Heart right ventricle (tissue), 16 donors: ENCODE results near the gene POM121. TPM values are rescaled to one million over a fixed set of nuclear protein-coding genes. Genes with fewer than 3 reads are reported as not detected.
A peak's percentile ranks its signal among the peaks of the same experiment; 100 is the strongest.
"Not testable (repeated sequence)": the region's sequence is repeated elsewhere in the genome, so short reads cannot be mapped to it uniquely, and the experiment has no call there.

ENCODE experiments used
- ATAC-seq, 8 donors: fragments of 200-7000 bp; cut with Tn5 transposase; one replicate each; pipeline ENCODE4 v1.9.1; 2020; ENCODE audit warnings: mild to moderate bottlenecking in 8 of 8, moderate library complexity in 8 of 8, moderate number of reproducible peaks in 1 of 8
- DNase-seq, 2 donors: peaks; one replicate each; pipeline ENCODE4 v3.0.0-alpha.2; 2020
- H3K27ac ChIP-seq, 10 donors: fragments of 200-600 bp; sonication (generic) in 2 of 10; one replicate each; pipeline versions ENCODE4 v1.5.0 to v1.8.0; 2020 to 2022; ENCODE audit warnings: mild to moderate bottlenecking in 3 of 10
- H3K27me3 ChIP-seq, 7 donors: fragments of 200-600 bp; one replicate each; pipeline ENCODE4 v1.8.0; 2021 to 2022; ENCODE audit warnings: mild to moderate bottlenecking in 2 of 7
- H3K36me3 ChIP-seq, 9 donors: fragments of 200-600 bp; sonication (generic) in 1 of 9; one replicate each; pipeline versions ENCODE4 v1.5.0 to v1.8.0; 2020 to 2022; ENCODE audit warnings: mild to moderate bottlenecking in 2 of 9
- H3K4me1 ChIP-seq, 9 donors: fragments of 200-600 bp; sonication (generic) in 1 of 9; one replicate each; pipeline versions ENCODE4 v1.5.0 to v1.8.0; 2020 to 2022; ENCODE audit warnings: mild to moderate bottlenecking in 4 of 9
- H3K4me3 ChIP-seq, 10 donors: fragments of 200-600 bp; sonication (generic) in 2 of 10; one replicate each; pipeline versions ENCODE4 v1.5.0 to v1.8.0; 2020 to 2022; ENCODE audit warnings: mild to moderate bottlenecking in 7 of 10, moderate library complexity in 2 of 10
- H3K9me3 ChIP-seq, 11 donors: fragments of 200-600 bp in 10 of 11; sonication (generic) in 2 of 11; one replicate each; pipeline versions ENCODE4 v1.5.0 to v1.8.0; 2013 to 2022; ENCODE audit warnings: mild to moderate bottlenecking in 2 of 11, control low read depth in 1 of 11, moderate library complexity in 1 of 11
- WGBS, 2 donors: extraction: QIAGEN DNeasy Blood & Tissue Kit; methylation state at CpG; one replicate each; pipeline ENCODE4 v1.1.7; 2013; ENCODE audit warnings: inconsistent platforms in 1 of 2; 5-methylcytosine and 5-hydroxymethylcytosine counted together
- intact Hi-C, 10 donors: fragments of 100-400 bp; cut with DNase I; formaldehyde crosslinking; loops; one replicate each; pipeline versions ENCODE4 v1.11.1 to v1.14.2; 2022
- polyA plus RNA-seq, 2 donors: library from polyadenylated mRNA; stranded (reverse); fragments of 200-250 nt; gene quantifications; one replicate each; pipeline ENCODE4 v1.2.3, GENCODE V29; 2013
- total RNA-seq, 10 donors: library from RNA; stranded (reverse); fragmentation: NEBNext Ultra II Directional in 3 of 10; extraction: Animal tissue kit (Norgen Biotek cat#: 25700) in 3 of 10; gene quantifications; one replicate each; pipeline versions ENCODE4 v1.2.1 to v1.2.4, GENCODE V29; 2021 to 2023
- donor health status: Arrhythmogenic right ventricular cardiomyopathy.
- donor health status: ischemic (EF 13 %, LVEDD 7.1; RV severe dilation, severe dysfunction).
- donor health status: healthy with polysubstance abuse.
- donor health status: DM: no; HTN: yes; CAD: no.
- donor health status: DM: no; HTN: no; CAD: no.
- donor health status: ischemic (EF 25% LVEDD 6.9; RV normal size, moderate dysfunction).
- donor health status: ischemic (EF 25% LVEDD 5.7; RV mildly dilated, moderate dysfunction).
- donor health status: healthy.
- donor health status: DM: yes; HTN: yes; CAD: no.
- donor health status: Ischemic cardiomyopathy.
- donor health status: ischemic (EF 35%, LVEDD 5.7; RV mildly dilated, moderate dysfunction).
- donor health status: nonischemic (EF 11% LVEDD 7.7; RV severe dilation, severe dysfunction).
- donor health status: DM: yes; HTN: yes; CAD: no.
- donor health status: PGD.
- donor health status: ischemic (EF 29% LVEDD 5.4; RV normal size, mild dysfunction).
- donor health status: nonischemic (EF 23%, LVEDD 6.1; RV moderate dilation, normal function).

POM121 gene
- total and polyA plus RNA-seq, 12 donors: 8.1 to 23.5 (median 17.8) TPM

DNA sequence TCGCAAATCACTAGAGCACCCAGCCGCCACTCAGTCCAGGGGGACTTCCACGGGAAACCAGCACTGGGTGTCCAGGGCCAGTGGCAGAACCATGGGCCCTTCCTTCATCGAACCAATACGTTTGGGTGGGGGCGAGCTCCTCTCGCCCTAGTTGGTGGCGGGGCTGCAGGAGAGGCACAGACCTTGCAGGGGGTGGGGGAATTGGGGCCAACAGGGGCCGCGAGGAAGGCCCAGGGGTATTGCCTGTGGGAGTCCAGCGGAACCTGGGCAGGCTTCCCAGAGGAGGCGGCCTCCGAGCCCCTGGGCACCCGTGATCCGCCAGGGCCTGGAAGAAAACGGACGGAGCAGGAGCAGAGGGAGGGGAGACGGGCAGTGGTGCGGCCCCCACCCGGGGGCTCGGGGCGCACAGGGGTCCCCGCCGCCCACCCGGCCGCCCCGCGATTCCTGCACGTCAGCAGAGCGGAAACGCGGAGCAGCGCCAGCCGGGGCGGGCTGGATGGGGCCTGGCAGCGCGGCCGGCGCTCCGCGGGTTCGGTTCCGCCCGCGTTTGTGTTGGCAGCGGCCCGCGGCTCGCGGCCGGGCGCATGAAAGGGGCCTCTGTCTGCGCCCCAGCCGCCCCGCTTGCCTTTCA, 50.9 kb downstream of the POM121 start:
- H3K27ac ChIP-seq, H3K36me3 ChIP-seq, H3K4me1 ChIP-seq, H3K4me3 ChIP-seq, H3K27me3 ChIP-seq, H3K9me3 ChIP-seq, intact Hi-C loops: not testable (repeated sequence)
- DNase-seq (peak in 1 of 2 donors; percentile 13), ATAC-seq (peak in 3 of 8 donors; percentile 19 to 28 (median 27))
- WGBS, 2 donors: 83 to 91% methylated on average over 12 of the region's 55 CpGs

DNA sequence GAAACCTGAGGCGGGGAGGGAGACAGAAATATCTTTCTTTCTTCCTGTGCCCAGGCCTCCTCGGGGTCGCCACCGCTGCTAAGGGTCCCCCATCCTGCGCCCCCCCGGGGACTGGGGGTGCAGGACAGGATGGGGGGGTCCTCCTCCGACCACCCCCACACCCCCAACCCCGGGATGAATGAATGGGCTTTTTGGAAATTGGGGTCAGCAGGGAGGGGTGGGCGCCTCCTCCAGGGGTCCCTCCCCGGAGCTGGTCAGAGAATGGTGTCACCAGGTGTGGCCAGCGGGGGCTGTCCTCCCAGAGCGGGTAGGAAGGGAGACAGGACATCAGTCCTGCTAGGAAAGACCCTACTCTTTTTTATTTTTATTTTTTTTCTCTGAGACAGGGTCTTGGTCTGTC, 51.5 kb downstream of the POM121 start:
- H3K27ac ChIP-seq, H3K9me3 ChIP-seq, H3K27me3 ChIP-seq, DNase-seq, H3K4me3 ChIP-seq, intact Hi-C loops, H3K4me1 ChIP-seq, ATAC-seq, H3K36me3 ChIP-seq: not testable (repeated sequence)
- 98 to 100% methylated on average over 2 to 4 of the region's 12 CpGs for WGBS, 2 donors

DNA sequence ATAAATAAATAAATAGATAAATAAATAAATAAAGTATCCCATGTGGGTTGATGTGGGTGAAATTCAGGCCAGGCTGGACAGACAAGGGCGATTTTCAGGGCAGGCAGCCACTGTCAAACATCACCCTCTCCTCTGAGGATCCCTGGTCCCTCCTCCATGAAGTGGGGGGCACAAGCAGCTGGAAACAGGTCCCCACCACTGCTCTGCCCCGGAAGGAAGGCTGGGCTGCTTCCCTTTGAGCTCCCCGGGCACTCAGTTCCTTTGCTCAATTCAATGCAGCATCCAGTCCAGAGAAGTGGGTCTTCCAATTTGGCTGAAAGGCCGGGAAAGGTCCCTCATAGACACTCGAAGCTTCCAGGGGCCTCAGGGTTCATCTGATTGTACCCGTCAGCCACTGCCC, 55.5 kb downstream of the POM121 start:
- DNase-seq, ATAC-seq, H3K27me3 ChIP-seq, intact Hi-C loops, H3K9me3 ChIP-seq, H3K36me3 ChIP-seq, H3K27ac ChIP-seq, H3K4me3 ChIP-seq, H3K4me1 ChIP-seq: not testable (repeated sequence)
- WGBS, 2 donors: 88 to 92% methylated on average over 2 of the region's 6 CpGs

DNA sequence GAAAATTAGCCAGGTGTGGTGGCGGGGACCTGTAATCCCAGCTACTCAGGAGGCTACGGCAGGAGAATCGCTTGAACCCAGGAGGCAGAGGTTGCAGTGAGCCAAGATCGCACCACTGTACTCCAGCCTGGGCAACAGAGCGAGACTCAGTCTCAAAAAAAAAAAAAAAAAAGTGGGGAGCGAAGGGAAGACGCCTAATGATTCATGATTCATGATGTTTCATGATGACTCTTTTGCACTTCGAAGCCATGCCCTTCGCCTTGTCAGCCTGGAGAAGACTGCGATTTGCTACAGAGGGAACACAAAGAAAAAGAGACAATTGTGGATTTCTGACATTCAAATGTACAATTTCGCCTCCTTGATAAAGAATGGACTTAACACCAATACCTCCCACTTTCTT, 57.2 kb downstream of the POM121 start:
- H3K36me3 ChIP-seq, intact Hi-C loops, H3K4me1 ChIP-seq, H3K4me3 ChIP-seq, ATAC-seq, DNase-seq, H3K27me3 ChIP-seq, H3K9me3 ChIP-seq, H3K27ac ChIP-seq: not testable (repeated sequence)
- 80% methylated on average over 1 of the region's 11 CpGs; no CpG with 5 or more reads in 1 of the 2 donors for WGBS, 2 donors

DNA sequence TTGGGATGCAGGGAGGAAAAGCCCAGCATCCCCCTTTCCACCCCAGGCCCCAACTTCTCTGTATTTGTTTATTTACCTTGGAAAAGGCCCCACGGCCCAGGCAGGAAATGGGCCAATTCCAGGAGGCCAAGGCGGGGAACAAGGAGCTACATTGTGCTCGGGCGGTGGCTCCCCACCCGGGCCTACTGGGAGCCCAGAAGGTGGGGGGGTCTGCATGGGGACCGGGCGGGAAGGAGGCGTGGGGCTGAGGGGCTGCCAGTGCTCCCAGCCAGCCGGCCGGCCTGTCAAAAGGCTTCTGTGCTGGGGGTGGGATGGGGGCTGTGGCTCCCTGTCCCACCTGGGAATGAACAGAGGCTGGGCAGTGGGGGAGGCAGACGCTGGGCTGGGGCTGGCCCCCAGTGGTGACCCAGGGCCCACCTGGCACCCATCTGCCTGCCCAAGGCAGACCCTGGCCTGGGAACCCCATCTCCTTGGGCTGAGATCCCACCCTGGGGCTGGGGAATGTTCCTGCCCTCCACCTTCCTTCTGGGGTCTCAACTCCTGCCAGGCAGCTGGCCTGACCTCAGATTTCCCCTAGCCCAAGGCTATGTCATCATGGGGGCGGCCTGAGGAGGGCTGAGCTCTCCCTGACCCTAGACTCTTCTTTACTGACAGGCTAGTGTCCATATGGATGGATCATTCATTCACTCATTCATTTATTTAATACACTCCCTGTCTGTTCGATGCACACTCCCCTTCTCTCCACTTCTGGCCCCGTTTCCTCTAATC, 65.4 kb downstream of the POM121 start:
- intact Hi-C loops, H3K4me1 ChIP-seq, H3K9me3 ChIP-seq, H3K27me3 ChIP-seq, H3K36me3 ChIP-seq, H3K4me3 ChIP-seq: not testable (repeated sequence)
- ATAC-seq: peak; percentile 81 to 94 (median 90)
- peak overlapping the region in 1 of 10 donors; percentile 44 for H3K27ac ChIP-seq
- DNase-seq: peak; percentile 26 to 33
- 27 to 66% methylated on average over 8 to 9 of the region's 14 CpGs for WGBS, 2 donors

DNA sequence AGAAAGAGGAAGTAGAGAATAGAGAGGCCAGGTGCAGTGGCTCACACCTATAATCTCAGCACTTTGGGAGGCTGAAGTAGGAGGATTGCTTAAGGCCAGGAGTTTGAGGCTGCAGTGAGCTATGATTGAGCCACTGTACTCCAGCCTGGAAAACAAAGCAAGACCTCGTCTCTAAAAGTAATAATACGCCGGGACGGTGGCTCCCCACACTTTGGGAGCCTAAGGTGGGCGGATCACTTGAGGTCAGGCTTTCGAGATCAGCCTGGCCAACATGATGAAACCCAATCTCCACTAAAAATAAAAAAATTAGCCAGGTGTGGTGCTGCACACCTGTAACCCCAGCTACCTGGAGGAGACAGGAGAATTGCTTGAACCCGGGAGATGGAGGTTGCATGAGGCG, 70.6 kb downstream of the POM121 start:
- ATAC-seq, H3K4me3 ChIP-seq, intact Hi-C loops, H3K27me3 ChIP-seq, H3K4me1 ChIP-seq, DNase-seq, H3K36me3 ChIP-seq, H3K9me3 ChIP-seq, H3K27ac ChIP-seq: not testable (repeated sequence)
- WGBS, 2 donors: 98 to 99% methylated on average over 8 of the region's 8 CpGs

DNA sequence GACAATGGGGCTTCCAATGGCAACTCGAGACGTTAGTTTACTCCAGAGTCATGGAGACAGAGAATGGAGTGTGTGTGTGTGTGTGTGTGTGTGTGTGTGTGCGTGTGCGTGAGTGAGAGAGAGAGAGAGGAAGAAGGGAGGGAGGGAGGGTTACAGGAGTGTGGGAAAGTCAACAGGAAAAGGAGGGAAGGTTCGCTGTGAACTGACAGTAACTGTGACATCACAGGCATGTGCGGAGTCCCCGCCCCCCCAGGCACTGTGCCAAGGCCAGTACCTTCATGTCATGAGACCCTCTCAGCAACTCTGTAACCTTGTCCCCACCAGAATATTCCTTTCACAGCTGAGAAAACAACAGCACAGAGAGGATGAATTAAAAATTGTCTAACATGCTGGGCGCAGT, 72.6 kb downstream of the POM121 start:
- DNase-seq, H3K27me3 ChIP-seq, H3K9me3 ChIP-seq, H3K27ac ChIP-seq, H3K4me3 ChIP-seq, H3K4me1 ChIP-seq, intact Hi-C loops: not testable (repeated sequence)
- 69 to 75% methylated on average over 3 to 4 of the region's 8 CpGs for WGBS, 2 donors
- peak; percentile 25 to 77 (median 56) for ATAC-seq
- peaks cover 0 to 11% (median 0%) of the 10 kb centered on the region in 9 donors for H3K36me3 ChIP-seq

DNA sequence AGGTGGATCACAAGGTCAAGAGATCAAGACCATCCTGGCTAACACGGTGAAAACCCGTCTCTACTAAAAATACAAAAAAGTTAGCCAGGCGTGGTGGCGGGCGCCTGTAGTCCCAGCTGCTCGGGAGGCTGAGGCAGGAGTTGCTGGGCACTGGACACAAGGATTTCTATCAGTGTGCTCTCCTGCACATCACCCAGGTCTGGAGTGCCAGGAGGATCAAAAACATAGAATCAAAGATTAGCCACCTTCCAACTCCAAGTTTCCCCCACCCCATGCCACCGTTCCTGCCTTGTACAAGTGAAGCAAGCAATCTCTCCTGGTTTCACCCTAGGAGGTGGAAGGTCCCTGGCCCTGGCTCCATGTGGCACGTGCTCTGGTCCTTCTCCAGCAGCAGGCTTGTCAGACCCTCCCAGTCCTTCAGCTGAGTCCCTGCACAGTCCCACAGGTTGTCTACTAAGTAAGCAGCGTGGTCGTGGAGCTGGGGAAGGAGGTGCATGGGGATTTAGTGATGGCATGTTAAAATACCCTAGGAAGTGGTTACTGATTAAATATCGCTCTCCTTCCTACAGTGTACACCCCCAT, 73.1 kb downstream of the POM121 start:
- H3K9me3 ChIP-seq, H3K4me1 ChIP-seq, H3K4me3 ChIP-seq, H3K27me3 ChIP-seq, intact Hi-C loops, DNase-seq, H3K27ac ChIP-seq: not testable (repeated sequence)
- peak in 2 of 8 donors; percentile 15 to 38 for ATAC-seq
- H3K36me3 ChIP-seq: peaks cover 0 to 11% (median 0%) of the 10 kb centered on the region in 9 donors
- no CpG with 5 or more reads among the region's 11 CpGs for WGBS, 2 donors

Other genes with a start within 250 kb of the POM121 start
- gene TYW1B, start 96.9 kb upstream of the POM121 start, total RNA-seq: 1 to 10 TPM; 1.1 to 4.7 (median 1.9) TPM
- gene TYW1B, start 96.9 kb upstream of the POM121 start, polyA plus RNA-seq: 1 to 10 TPM in 1 of 2 donors, under 1 TPM in 1; 0.90 to 1.5 TPM
- under 1 TPM in 5 of 10 donors, not detected in 5; 0.24 to 0.72 (median 0.42) TPM for gene TRIM74, start 44.4 kb downstream of the POM121 start, total RNA-seq
- under 1 TPM in 1 of 2 donors, not detected in 1; 0.14 TPM for gene TRIM74, start 44.4 kb downstream of the POM121 start, polyA plus RNA-seq
- not detected for gene SPDYE8, start 104.7 kb downstream of the POM121 start, total RNA-seq
- not detected for gene SPDYE8, start 104.7 kb downstream of the POM121 start, polyA plus RNA-seq
- not detected for gene SPDYE11, start 132.8 kb downstream of the POM121 start, total RNA-seq
- not detected for gene SPDYE11, start 132.8 kb downstream of the POM121 start, polyA plus RNA-seq
- gene SPDYE9, start 160.9 kb downstream of the POM121 start, total RNA-seq: not detected
- gene SPDYE9, start 160.9 kb downstream of the POM121 start, polyA plus RNA-seq: not detected